Activated naive CD4-positive, alpha-beta T cell treated with anti-CD3 and anti-CD28 coated beads, Interleukin-2, amount 50 U/mL, for 72 hours (primary cell): ENCODE results near the gene KLF15. TPM values are rescaled to one million over a fixed set of nuclear protein-coding genes. Genes with fewer than 3 reads are reported as not detected.

Experiments used
- ATAC-seq, 2 donors: fragments of 150-1000 bp; cut with Tn5 transposase; 2 replicates each; pipeline ENCODE4 v1.10.0; 2021; ENCODE audit warnings: mild to moderate bottlenecking in 2 of 2, moderate library complexity in 2 of 2
- DNase-seq, 2 donors: peaks; one replicate each; pipeline ENCODE4 v3.0.0; 2021 to 2022; ENCODE audit warnings: low spot score in 2 of 2
- H3K27ac Mint-ChIP-seq, 2 donors: one replicate each; pipeline ENCODE4 v1.8.0; 2022; ENCODE audit warnings: mild to moderate bottlenecking in 2 of 2, mixed read lengths in 2 of 2
- H3K36me3 Mint-ChIP-seq, 2 donors: one replicate each; pipeline ENCODE4 v1.8.0; 2022; ENCODE audit warnings: mixed read lengths in 2 of 2
- H3K9me3 Mint-ChIP-seq, 2 donors: one replicate each; pipeline ENCODE4 v1.8.0; 2022; ENCODE audit warnings: mixed read lengths in 2 of 2
- total RNA-seq, 2 donors: library from RNA; stranded (reverse); gene quantifications; one replicate each; pipeline ENCODE4 v1.2.3, GENCODE V29; 2022

The KLF15 gene
- total RNA-seq, 2 donors from 2014 or later: 0.68 TPM; not detected in 1

GRCh38 chr3:126321490-126321889, 35.7 kb downstream of the KLF15 start:
- Mint-ChIP-seq H3K36me3 (no peaks in the 10 kb centered on the region), H3K27ac (no peak overlapping the region), H3K9me3 (peaks cover 3 to 4% of the 10 kb centered on the region in 2 donors)
- peak in 1 of 2 donors; percentile 48 for DNase-seq
- ATAC-seq: no peak

- peak in 1 of 2 donors; percentile 13 for DNase-seq
- Mint-ChIP-seq H3K9me3 (no peaks in the 10 kb centered on the region), H3K27ac (no peak overlapping the region), H3K36me3 (no peaks in the 10 kb centered on the region)
- no peak for ATAC-seq
Observed at GRCh38 chr3:126320517-126321293, 36.5 kb downstream of the KLF15 start.

GRCh38 chr3:126319701-126320295, 37.4 kb downstream of the KLF15 start:
- DNase-seq: peak in 1 of 2 donors; percentile 16
- Mint-ChIP-seq H3K9me3 (no peaks in the 10 kb centered on the region), H3K27ac (no peak overlapping the region), H3K36me3 (no peaks in the 10 kb centered on the region)
- no peak for ATAC-seq

- peak in 1 of 2 donors; percentile 30 for DNase-seq
- no peaks in the 10 kb centered on the region for H3K36me3 Mint-ChIP-seq
Observed at GRCh38 chr3:126317029-126317996, 39.9 kb downstream of the KLF15 start.

GRCh38 chr3:126316501-126316939, 40.7 kb downstream of the KLF15 start:
- peak in 1 of 2 donors; percentile 21 for DNase-seq
- Mint-ChIP-seq H3K27ac (no peak overlapping the region), H3K9me3 (no peaks in the 10 kb centered on the region), H3K36me3 (no peaks in the 10 kb centered on the region)
- ATAC-seq: no peak

More at GRCh38 chr3:126317029-126317996, 39.9 kb downstream of the KLF15 start:
- Mint-ChIP-seq H3K9me3 (no peaks in the 10 kb centered on the region), H3K27ac (no peak overlapping the region)
- ATAC-seq: no peak

GRCh38 chr3:126316031-126316461, 41.2 kb downstream of the KLF15 start:
- Mint-ChIP-seq H3K9me3 (no peaks in the 10 kb centered on the region), H3K27ac (no peak overlapping the region), H3K36me3 (no peaks in the 10 kb centered on the region)
- DNase-seq: peak in 1 of 2 donors; percentile 13
- no peak for ATAC-seq

- ATAC-seq (no peak), DNase-seq (no peak)
- H3K36me3 Mint-ChIP-seq: no peaks in the 10 kb centered on the region
- no peaks in the 10 kb centered on the region for H3K9me3 Mint-ChIP-seq
- peak overlapping the region in 1 of 2 donors; percentile 36 for H3K27ac Mint-ChIP-seq
Observed at GRCh38 chr3:126314790-126315658, 42.2 kb downstream of the KLF15 start.

GRCh38 chr3:126314305-126314789, 42.9 kb downstream of the KLF15 start:
- Mint-ChIP-seq H3K36me3 (no peaks in the 10 kb centered on the region), H3K27ac (peak overlapping the region in 1 of 2 donors; percentile 36), H3K9me3 (no peaks in the 10 kb centered on the region)
- DNase-seq: peak in 1 of 2 donors; percentile 43
- ATAC-seq: no peak

GRCh38 chr3:126313580-126314304, 43.5 kb downstream of the KLF15 start:
- Mint-ChIP-seq H3K36me3 (no peaks in the 10 kb centered on the region), H3K9me3 (no peaks in the 10 kb centered on the region), H3K27ac (no peak overlapping the region)
- DNase-seq: no peak
- ATAC-seq: no peak

- Mint-ChIP-seq H3K27ac (no peak overlapping the region), H3K9me3 (no peaks in the 10 kb centered on the region), H3K36me3 (no peaks in the 10 kb centered on the region)
- ATAC-seq (no peak), DNase-seq (no peak)
Observed at GRCh38 chr3:126313166-126313565, 44.0 kb downstream of the KLF15 start.

- H3K9me3 Mint-ChIP-seq: no peaks in the 10 kb centered on the region
- DNase-seq (no peak), ATAC-seq (no peak)
- H3K27ac Mint-ChIP-seq: peak overlapping the region in 1 of 2 donors; percentile 69
- no peaks in the 10 kb centered on the region for H3K36me3 Mint-ChIP-seq
Observed at GRCh38 chr3:126312341-126312740, 44.9 kb downstream of the KLF15 start.

GRCh38 chr3:126311338-126311978, 45.8 kb downstream of the KLF15 start:
- DNase-seq (no peak), ATAC-seq (no peak)

GRCh38 chr3:126310816-126311215, 46.4 kb downstream of the KLF15 start:
- Mint-ChIP-seq H3K36me3 (no peaks in the 10 kb centered on the region), H3K9me3 (no peaks in the 10 kb centered on the region), H3K27ac (no peak overlapping the region)
- ATAC-seq: no peak
- DNase-seq: no peak

More at GRCh38 chr3:126311338-126311978, 45.8 kb downstream of the KLF15 start:
- H3K36me3 Mint-ChIP-seq: no peaks in the 10 kb centered on the region
- H3K9me3 Mint-ChIP-seq: no peaks in the 10 kb centered on the region
- H3K27ac Mint-ChIP-seq: no peak overlapping the region

- no peak for ATAC-seq
- no peak for DNase-seq
- H3K36me3 Mint-ChIP-seq: no peaks in the 10 kb centered on the region
- no peaks in the 10 kb centered on the region for H3K9me3 Mint-ChIP-seq
- H3K27ac Mint-ChIP-seq: no peak overlapping the region
Observed at GRCh38 chr3:126309861-126310655, 47.1 kb downstream of the KLF15 start.
